Measurements from ENCODE around the gene CYP4F8.
"Not testable (repeated sequence)": the region's sequence is repeated elsewhere in the genome, so short reads cannot be mapped to it uniquely, and the experiment has no call there.

GRCh38 chr19:15593766-15594165 is 21.3 kb upstream of the CYP4F8 start:
- TF ChIP-seq CTCF (IDR thresholded peaks at IDR 0.05; ENCODE audit: insufficient read depth, low read length, poor library complexity, severe bottlenecking); EZH2phosphoT487 (conservative IDR thresholded peaks at IDR 0.05; ENCODE audit: low read length): not testable (repeated sequence)
